Inferior parietal cortex (tissue), 1 donor: Measurements from ENCODE around the gene ELMO2.

Experiments
- DNase-seq: peaks from one replicate; pipeline ENCODE4 v3.0.0-alpha.2; 2016; ENCODE audit errors: extremely low spot score

Gene ELMO2

GRCh38 chr20:46367967-46368901, 38.2 kb downstream of the ELMO2 start:
- DNase-seq, result no peak

- no peak for DNase-seq
Observed at GRCh38 chr20:46367234-46367633, 39.2 kb downstream of the ELMO2 start.

GRCh38 chr20:46366826-46367225, 39.6 kb downstream of the ELMO2 start:
- DNase-seq, result no peak

DNA sequence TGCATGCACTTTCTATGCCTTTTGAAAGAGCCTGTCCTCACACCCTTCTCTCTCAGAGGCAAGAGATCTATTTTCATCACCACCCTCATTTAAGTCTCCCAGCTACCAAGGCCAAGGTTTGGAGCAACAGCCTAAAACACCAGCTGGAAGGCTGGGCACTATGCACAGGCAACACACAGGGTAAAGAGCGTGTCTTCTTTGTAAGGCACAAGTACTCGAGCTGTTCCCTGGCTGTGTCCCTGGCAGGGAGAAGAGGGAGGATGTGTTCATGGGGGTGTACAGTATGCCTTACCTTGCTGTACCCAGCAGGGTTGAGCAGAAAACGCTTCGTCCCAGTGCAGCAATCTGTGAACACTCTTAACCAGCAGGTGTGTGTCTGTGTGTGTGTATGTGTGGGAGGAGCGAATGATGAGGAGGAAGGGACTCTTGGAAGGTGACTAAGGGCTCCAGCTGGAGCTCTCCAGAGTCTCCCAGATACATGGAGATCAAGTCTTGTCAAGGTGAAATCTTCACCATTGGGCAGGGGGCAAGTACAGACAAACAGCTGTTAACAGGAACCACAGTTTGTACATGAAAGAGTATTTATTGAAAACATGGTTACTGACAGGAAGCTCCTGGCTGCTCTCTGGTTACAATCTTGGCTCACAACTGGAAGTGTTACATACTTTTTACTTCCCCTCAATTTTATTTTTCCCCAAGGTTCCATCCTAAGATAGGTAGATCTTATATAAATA, 40.8 kb downstream of the ELMO2 start:
- no peak for DNase-seq

DNA sequence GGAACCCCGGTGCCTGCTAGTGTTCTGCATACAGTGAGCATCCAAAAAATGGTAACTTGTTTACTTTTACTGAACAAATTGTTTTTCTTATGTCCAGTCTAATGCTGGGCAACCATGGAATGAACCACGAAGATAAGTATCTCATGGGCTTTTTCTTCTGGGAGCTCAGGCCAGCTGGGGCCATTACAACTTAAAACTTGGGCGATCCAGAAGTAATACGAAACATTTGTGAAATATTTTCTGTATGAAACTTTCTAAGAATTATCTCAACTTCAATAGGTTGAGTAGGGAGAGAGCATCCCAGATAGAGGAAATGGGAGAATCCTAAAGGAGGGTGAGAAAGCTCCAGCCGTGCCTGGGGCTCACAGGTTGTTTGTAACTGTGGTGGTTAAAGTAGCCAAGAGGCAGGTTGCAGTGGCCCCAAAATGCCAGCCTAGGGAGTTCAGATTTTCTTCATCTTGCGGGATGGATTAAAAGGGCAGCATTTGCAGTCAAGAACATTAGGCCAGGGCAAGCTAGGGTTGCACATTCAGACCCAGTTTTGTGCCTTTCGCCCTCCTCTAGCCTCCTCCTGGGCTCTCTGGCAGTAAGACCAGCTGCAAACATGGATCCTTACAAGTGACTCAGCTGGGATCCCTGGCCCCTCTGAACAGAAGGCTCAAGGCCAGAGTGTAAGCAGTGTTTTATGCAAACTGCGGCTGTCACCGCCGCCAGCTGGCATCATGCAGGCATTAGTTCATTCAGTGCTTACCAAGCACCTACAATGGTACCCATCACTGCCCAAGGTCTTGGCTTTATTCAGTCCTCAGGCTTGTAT, 41.5 kb downstream of the ELMO2 start:
- no peak for DNase-seq

DNA sequence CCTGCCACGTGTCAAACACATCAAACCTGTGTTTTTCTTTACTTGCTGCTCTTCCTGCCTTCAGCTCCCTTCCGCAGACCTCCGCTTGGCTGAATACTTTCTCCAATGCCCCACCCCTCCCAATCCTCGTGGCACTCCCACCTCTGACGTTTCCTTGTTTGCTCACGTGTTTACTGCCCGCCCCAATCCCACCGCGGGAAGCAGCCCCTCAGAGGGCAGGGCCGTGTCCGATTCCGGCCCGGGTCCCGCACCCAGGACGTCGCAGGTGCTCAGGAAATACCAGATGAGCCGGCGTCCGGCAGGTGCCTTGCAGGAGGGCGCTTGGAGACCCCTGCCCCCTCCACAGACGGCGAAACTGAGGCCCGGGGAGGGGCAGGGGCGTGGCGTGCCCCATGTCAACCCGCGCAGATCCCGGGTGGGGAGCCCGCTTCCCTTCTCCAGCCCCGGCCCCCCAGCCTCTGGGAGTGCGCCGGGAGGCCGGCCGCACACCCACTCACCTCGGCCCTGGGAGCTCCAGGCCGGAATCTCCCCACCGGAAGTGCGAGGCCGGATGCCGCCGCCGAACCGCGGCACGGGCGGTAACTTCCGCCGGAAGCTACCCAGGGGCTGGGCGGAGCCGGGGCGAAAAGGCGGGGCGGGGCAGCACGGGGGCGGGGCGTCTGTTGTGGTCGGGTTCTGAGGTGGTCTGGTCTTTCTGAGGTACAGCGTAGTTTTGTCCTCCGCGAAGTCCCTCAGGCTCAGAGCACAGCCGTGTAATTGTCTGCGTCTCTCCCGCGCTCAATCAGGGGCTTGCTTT, 42.3 kb downstream of the ELMO2 start:
- DNase-seq, result peak; percentile 83

DNA sequence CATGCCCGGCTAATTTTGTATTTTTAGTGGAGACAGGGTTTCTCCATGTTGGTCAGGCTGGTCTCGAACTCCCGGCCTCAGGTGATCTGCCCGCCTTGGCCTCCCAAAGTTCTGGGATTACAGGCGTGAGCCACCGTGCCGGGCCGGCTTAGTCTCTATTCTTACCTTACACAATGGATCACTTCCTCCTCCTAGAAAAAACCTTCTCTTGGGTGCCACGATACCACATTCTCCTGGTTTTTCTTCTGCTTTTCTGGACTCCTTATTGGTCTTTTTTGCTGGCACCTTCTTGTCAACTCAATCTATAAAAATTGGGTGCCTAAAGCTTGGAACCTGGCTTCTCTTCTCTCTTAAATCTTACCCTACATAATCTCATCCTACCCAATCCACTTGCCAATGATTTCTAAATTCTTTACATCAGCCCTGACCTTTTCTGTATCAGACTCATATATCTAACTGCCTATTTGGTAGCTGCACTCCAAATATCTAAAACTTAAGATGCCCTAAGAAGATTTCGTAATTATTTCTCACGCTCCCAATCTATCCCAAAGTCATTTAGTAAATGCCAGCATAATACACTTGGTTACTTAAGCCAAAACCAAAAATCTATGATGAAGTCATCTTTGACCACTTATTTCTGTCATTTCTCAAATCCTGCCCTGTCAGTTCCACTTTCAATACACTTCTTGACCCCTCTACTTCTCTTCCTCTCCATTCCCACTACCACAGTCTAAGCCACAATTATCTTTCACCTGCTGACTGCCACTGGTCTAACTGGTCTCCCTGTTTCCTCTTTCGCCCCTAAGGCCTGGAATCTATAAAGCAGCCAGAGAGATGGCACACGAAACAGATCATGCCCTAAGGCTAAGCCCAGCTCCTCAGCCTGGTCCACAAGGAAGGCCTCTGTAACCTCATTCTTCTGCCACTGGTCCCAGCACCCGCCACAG, 43.2 kb downstream of the ELMO2 start:
- no peak for DNase-seq

DNA sequence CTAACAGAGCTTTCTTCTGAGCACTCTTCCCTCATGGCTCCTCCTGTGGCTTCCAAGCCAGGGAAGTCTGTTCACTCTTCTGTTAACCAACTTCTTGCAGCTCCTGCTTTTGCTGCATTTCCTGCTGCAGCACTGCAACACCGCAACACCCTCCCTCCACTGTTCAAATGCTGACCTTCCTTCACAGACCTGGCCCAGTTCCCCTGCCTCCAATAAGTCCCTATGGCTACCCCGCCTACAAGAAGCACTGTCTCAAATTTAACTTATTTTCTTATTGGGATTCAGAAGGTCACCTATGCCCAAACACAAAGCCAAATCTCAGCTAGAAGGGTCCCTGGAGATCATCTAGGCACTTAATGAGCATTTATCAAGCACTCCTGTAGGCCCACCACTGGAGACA, 44.6 kb downstream of the ELMO2 start:
- DNase-seq, result no peak

DNA sequence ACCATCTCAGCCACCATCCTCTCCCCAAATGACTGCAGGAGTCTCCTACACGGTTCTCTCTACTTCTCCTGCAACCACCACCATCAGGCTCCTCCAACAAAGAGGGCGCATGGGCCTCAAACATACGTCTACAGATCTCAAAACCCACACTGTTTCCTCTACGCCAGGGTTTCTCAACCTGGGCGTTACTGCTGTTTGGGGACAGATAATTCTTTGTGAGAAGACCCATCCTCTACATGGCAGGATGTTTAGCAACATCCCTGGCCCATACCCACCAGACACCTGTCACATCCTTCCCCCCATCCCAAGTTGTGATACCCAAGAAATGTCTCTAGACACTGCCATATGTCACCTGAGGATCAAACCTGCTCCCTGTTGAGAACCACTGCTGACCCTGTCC, 45.0 kb downstream of the ELMO2 start:
- DNase-seq, result no peak

- no peak for DNase-seq
Observed at GRCh38 chr20:46359233-46359751, 47.1 kb downstream of the ELMO2 start.

- no peak for DNase-seq
Observed at GRCh38 chr20:46358346-46359058, 47.9 kb downstream of the ELMO2 start.

GRCh38 chr20:46357030-46357514, 49.3 kb downstream of the ELMO2 start:
- DNase-seq, result no peak

DNA sequence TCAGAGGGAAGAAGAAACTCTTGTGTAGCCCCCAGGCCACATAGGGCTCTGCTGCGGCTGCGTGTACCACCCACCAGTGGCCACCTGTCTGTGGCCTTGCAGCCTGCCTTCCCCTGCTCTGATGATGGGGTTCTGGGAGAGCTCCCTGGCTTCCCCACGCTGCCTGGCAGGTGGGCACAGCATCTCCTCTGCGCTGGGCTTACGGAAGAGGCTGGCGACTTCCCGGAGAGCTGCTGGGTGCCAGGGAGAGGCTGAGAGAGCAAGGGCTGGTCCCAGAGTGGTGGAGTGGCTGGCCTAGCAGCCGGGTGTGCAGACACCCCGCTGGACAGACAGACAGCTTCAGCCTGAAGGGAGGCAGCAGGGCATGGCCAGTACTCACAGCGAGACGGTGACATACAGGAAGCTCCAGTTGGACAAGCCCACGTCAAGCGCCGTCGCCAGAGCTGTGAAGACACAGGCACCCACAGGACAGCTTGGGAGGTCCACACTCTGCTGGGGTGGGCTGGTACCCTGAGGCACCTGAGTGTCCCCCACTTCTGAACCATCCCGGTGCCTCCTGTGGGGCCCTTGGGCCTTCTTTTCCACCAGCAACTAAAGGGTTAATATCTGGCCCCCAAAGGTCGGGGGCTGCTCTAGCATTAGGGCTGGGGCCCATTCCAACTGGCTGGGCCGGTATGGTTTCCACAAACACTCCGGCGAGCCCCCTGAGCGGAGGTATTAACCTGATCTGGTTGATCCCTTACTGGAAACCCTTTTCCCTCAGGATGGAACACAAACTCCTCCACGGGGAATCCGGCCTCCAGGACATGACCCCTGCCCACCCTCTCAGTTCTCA, 50.0 kb downstream of the ELMO2 start:
- no peak for DNase-seq

- DNase-seq, result no peak
Observed at GRCh38 chr20:46355778-46356177, 50.6 kb downstream of the ELMO2 start.

GRCh38 chr20:46354920-46355654, 51.3 kb downstream of the ELMO2 start:
- DNase-seq, result no peak

DNA sequence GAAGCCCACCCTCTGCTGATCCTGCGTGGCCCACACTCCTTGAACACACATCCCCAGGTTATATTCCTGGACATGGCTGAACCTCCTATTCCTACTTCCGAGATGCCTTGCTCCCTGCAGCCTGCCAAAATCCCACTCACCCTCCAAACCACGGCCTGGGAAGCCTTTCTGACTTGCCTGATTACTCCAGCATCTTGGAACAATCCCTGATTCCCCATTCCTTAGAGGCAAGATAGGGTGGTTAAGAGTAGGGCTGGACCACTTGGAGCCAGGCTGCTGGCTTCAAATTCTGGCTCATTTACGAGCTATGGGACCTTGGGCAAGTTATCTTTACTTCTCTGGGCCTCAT, 52.2 kb downstream of the ELMO2 start:
- no peak for DNase-seq

DNA sequence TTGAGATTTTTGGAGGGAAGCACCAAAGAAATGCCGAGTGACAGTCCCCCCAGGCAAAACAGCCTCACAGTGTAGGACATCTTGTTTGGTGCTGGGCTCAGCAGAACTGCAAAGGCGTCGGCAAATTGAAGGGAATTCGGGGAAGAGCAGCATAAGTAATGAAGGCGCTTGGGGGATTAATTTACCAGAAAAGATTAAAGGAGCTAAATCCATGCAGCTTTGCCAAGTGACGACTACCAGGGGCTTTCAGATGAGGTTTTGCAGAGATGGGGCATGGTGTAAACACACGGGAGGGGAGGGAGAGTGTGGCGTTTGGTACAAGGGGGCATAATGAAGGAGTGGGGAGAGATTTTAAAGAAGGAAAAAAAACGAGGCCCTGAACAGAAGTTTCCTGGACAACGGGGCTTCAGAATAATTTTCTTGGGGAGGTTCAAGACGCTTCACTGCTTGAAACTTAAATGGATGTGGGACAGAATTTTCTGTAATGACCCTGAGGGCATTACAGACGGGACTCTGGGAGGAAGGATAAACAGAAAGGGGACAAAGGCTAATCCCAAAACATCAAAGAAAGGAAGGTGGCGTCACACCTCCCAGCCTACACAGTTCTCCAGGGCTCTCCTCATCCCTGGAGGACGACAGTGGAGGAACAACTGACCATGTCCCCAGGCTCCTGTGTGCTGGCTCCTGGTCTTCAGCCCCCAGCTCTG, 52.8 kb downstream of the ELMO2 start:
- DNase-seq, result no peak
